Cardiac fibroblast (primary cell): ENCODE results near the gene ATG2B.

ENCODE experiments used
- DNase-seq, 2 donors: peaks; one replicate each; pipeline versions ENCODE4 v3.0.0 to v3.0.0-alpha.2; 2010; ENCODE audit warnings: low read depth in 2 of 2
- H3K4me3 ChIP-seq, 2 donors: replicated peaks in 1 of 2; 1 replicate in 1 of 2; 2 replicates in 1 of 2; pipeline ENCODE4 v1.5.1; 2011; ENCODE audit warnings: low read depth in 2 of 2, low read length in 2 of 2, mild to moderate bottlenecking in 2 of 2, moderate library complexity in 1 of 2
- CTCF ChIP-seq: IDR thresholded peaks from one replicate; pipeline ENCODE4 v1.5.1; 2011; ENCODE audit warnings: low read depth, mild to moderate bottlenecking, low read length, inconsistent platforms

Gene ATG2B

GRCh38 chr14:96380735-96381134 lies 17.6 kb upstream of the ATG2B start:
- no peak overlapping the region for H3K4me3 ChIP-seq
- no peak for TF ChIP-seq CTCF
- no peak for DNase-seq

- no peak overlapping the region for H3K4me3 ChIP-seq
- DNase-seq = no peak
- TF ChIP-seq CTCF = no peak
These were observed 13.0 kb upstream of the ATG2B start for GRCh38 chr14:96376093-96376492.

DNA sequence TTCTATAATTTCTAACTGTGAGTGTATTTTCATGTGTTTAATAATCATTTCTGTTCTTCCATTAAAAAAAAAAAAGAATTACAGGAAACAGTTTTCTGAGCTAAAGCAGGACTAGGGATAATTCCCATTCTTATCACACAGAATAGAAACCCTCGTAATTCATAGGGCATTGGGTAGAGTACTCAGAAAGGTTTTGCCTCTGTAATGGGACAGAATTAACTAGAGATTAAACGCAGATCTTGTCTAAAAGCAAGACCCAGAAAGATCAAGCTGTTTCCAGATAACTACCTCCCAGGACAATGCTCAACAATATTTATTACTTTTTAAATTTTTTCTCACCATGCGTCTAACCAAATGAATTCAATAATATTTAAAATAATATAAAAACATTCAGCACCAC lies 10.4 kb upstream of the ATG2B start:
- no peak overlapping the region for H3K4me3 ChIP-seq
- TF ChIP-seq CTCF = no peak
- no peak for DNase-seq

DNA sequence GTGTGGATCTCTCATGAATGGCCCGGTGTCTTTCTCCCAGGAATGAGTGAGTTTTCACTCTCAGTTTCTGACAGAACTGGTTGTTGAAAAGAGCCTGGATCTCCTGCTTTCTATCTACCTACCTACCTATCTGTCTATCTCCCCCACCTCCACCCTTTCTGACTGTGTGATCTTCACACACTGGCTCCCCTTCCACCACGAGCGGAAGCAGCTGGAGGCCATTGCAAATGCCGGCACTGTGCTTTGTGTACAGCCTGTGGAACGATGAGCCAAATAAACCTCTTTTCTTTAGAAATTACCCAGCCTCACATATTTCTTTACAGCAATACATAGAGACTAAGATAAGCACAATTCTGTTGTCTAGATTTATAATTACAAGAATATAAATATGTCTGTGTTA lies 7.4 kb upstream of the ATG2B start:
- no peak overlapping the region for H3K4me3 ChIP-seq
- no peak for TF ChIP-seq CTCF
- no peak for DNase-seq

GRCh38 chr14:96368534-96368933 lies 5.4 kb upstream of the ATG2B start:
- TF ChIP-seq CTCF = no peak
- no peak for DNase-seq
- H3K4me3 ChIP-seq = no peak overlapping the region

DNA sequence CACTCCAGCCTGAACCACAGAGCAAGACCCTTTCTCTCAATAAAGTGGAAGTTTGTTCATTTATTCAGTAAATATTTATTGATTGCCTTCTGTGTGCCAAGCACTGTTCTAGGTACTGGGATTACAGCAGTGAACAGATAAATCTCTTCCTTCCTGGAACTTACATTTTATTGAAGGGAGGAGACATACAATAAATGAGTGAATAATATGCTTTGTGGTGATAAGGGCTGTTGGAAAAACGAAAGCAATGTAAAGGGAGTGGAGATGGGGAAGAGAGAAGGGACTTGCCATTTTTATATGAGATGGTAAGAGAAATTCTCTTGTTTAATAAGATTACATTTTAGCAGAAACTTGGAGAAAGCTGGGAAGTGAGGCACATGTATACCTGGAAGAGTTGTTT lies 1.8 kb upstream of the ATG2B start:
- no peak for TF ChIP-seq CTCF
- H3K4me3 ChIP-seq = no peak overlapping the region
- DNase-seq = no peak

- no peak for TF ChIP-seq CTCF
- peak overlapping the region; percentile 88 to 91 for H3K4me3 ChIP-seq
- peak; percentile 66 to 67 for DNase-seq
These were observed 703 bp upstream of the ATG2B start for GRCh38 chr14:96363751-96364336.
